Esophagus muscularis mucosa (tissue), 4 donors: ENCODE data around the gene DMRT1. TPM values are rescaled to one million over a fixed set of nuclear protein-coding genes. Genes with fewer than 3 reads are reported as not detected.

Experiments used
- DNase-seq: peaks from one replicate; pipeline ENCODE4 v3.0.0-alpha.2; 2017; ENCODE audit errors: extremely low spot score
- H3K27ac ChIP-seq, 4 donors: fragments of 200-600 bp; sonication (generic); replicated peaks in 1 of 4; 1 replicate in 3 of 4; 2 replicates in 1 of 4; pipeline ENCODE4 v1.5.1; 2016 to 2019; ENCODE audit warnings: mild to moderate bottlenecking in 1 of 4
- H3K27me3 ChIP-seq, 4 donors: fragments of 200-600 bp; sonication (generic); one replicate each; pipeline versions ENCODE4 v1.5.1 to v1.6.0; 2016 to 2019
- H3K36me3 ChIP-seq, 4 donors: fragments of 200-600 bp; sonication (generic); one replicate each; pipeline ENCODE4 v1.5.1; 2016 to 2019
- H3K4me1 ChIP-seq, 4 donors: fragments of 200-600 bp; sonication (generic); one replicate each; pipeline ENCODE4 v1.5.1; 2016 to 2019
- H3K4me3 ChIP-seq, 4 donors: fragments of 200-600 bp; sonication (generic); 1 replicate in 2 of 4; 2 replicates in 2 of 4; pipeline ENCODE4 v1.5.1; 2016 to 2019; ENCODE audit warnings: mild to moderate bottlenecking in 4 of 4, moderate library complexity in 1 of 4
- H3K9me3 ChIP-seq, 4 donors: fragments of 200-600 bp; sonication (generic); 1 replicate in 3 of 4; 2 replicates in 1 of 4; pipeline ENCODE4 v1.5.1; 2016 to 2019
- EP300 ChIP-seq: sonication (generic); formaldehyde crosslinking; IDR thresholded peaks from one replicate; pipeline ENCODE4 v1.6.1; 2017; ENCODE audit warnings: antibody characterized with exemption
- POLR2A ChIP-seq: fragments of 450-650 bp; IDR thresholded peaks from one replicate; pipeline ENCODE4 v1.6.1; 2017; ENCODE audit warnings: antibody characterized with exemption, moderate library complexity, mild to moderate bottlenecking, low read depth
- POLR2AphosphoS5 ChIP-seq, 2 donors: sonication (generic); formaldehyde crosslinking; IDR thresholded peaks; one replicate each; pipeline ENCODE4 v1.6.1; 2017; ENCODE audit warnings: antibody characterized with exemption in 2 of 2
- WGBS: methylation state at CpG from one replicate; pipeline ENCODE4 v1.1.5; 2018; 5-methylcytosine and 5-hydroxymethylcytosine counted together
- intact Hi-C: fragments of 100-400 bp; cut with DNase I; formaldehyde crosslinking; loops from one replicate; pipeline ENCODE4 v1.15.1; 2023
- total RNA-seq, 4 donors: library from RNA; depleted of rRNA; stranded (reverse); fragments of >200 nt; gene quantifications; one replicate each; pipeline versions ENCODE4 v1.1.0 to v1.2.1, GENCODE V29; 2016
- TF ChIP-seq, protein P1 (sequence below), 3 experiments: fragments of 200-600 bp in 2 of 3; fragments of 450-650 bp in 1 of 3; sonication (generic) in 2 of 3; IDR thresholded peaks; one replicate each; pipeline ENCODE4 v1.5.1; 2017 to 2019; ENCODE audit warnings: antibody characterized with exemption in 3 of 3, mild to moderate bottlenecking in 2 of 3, moderate library complexity in 1 of 3

Gene DMRT1
- total RNA-seq, 4 donors from 2014 or later, result not detected

DNA sequence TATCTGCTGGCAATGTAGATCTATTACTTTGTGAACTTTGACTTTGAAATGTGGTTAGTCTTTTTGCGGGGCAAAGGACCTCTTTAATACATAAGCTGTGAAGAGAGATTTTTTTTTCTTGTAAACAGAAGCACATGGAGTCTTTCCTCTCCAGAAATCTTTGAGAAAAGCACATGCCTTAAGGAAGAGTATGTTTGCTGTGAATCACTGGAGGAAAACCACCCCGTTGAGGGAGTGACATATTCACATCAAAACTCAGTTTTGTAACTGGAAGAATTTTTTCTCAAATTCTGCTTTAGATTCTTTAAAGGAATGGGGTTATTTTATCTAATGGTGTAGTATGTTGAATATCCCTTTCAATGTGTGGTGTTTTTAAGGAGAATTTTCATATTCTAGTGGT, 138.5 kb downstream of the DMRT1 start:
- Histone ChIP-seq H3K4me3 (no peak overlapping the region), H3K27me3 (peaks cover 0 to 100% (median 63%) of the 10 kb centered on the region in 4 donors), H3K4me1 (peaks cover 10 to 17% (median 14%) of the 10 kb centered on the region in 4 donors), H3K36me3 (no peaks in the 10 kb centered on the region), H3K27ac (no peak overlapping the region), H3K9me3 (no peaks in the 10 kb centered on the region)
- no peak for TF ChIP-seq POLR2AphosphoS5 (IDR thresholded peaks at IDR 0.05)
- TF ChIP-seq POLR2A, result no peak
- TF ChIP-seq, protein P1, sequence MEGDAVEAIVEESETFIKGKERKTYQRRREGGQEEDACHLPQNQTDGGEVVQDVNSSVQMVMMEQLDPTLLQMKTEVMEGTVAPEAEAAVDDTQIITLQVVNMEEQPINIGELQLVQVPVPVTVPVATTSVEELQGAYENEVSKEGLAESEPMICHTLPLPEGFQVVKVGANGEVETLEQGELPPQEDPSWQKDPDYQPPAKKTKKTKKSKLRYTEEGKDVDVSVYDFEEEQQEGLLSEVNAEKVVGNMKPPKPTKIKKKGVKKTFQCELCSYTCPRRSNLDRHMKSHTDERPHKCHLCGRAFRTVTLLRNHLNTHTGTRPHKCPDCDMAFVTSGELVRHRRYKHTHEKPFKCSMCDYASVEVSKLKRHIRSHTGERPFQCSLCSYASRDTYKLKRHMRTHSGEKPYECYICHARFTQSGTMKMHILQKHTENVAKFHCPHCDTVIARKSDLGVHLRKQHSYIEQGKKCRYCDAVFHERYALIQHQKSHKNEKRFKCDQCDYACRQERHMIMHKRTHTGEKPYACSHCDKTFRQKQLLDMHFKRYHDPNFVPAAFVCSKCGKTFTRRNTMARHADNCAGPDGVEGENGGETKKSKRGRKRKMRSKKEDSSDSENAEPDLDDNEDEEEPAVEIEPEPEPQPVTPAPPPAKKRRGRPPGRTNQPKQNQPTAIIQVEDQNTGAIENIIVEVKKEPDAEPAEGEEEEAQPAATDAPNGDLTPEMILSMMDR (IDR thresholded peaks at IDR 0.05), result no peak
- TF ChIP-seq EP300, result no peak
- WGBS, result 18% methylated on average over 2 of the region's 2 CpGs
- no peak for DNase-seq
- intact Hi-C loops, result no loop called here

DNA sequence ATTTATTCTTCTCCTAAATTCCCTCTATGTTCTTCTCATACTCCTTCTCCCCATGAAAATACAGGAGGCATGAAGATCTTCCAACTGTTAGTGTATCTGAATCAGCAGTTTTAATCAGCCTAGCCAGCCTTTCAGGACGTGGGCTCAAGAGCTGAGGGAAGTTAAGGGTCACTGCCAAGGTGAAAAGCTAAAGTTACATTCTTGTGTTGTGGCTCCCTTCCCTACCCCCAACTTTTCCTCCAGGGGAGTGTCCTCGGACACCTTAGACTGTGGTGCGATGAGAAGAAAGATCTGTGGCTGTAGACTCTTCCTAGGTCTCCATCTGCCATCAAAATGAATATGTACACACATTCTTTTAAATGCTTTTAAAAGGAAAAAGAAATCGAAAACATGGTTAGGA, 139.1 kb downstream of the DMRT1 start:
- peaks cover 0 to 100% (median 57%) of the 10 kb centered on the region in 4 donors for H3K27me3 ChIP-seq
- peak; percentile 45 for DNase-seq
- TF ChIP-seq POLR2AphosphoS5 (IDR thresholded peaks at IDR 0.05) (no peak), POLR2A (no peak), EP300 (no peak)
- TF ChIP-seq, protein P1 (IDR thresholded peaks at IDR 0.05), result no peak

DNA sequence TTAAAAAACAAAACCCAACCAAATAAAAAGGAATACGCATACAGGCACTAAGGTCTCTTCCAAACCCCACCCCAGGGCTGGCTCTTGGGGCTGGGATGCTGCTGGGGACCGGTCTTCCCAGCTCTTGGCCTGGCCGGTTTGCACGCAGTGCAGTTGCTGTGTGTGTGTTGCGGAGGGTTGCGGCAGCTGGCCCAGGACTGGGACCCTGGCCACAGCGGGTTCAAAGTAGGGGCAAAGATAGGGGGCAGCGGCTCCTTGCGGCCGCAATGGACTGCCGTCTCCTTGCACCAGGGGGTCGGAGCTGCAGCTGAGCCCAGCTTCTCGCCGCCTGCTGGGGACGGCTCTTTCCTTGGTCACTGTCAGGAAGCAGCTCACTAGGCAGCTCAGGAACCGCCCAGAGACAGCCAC, 140.0 kb downstream of the DMRT1 start:
- intact Hi-C loops, result no loop called here

More for the DNA sequence above, 139.1 kb downstream of the DMRT1 start:
- no peaks in the 10 kb centered on the region for H3K36me3 ChIP-seq
- no peaks in the 10 kb centered on the region for H3K9me3 ChIP-seq
- 9% methylated on average over 4 of the region's 4 CpGs for WGBS
- H3K4me3 ChIP-seq, result no peak overlapping the region
- H3K4me1 ChIP-seq, result peaks cover 10 to 17% (median 14%) of the 10 kb centered on the region in 4 donors
- intact Hi-C loops, result no loop called here
- H3K27ac ChIP-seq, result no peak overlapping the region

DNA sequence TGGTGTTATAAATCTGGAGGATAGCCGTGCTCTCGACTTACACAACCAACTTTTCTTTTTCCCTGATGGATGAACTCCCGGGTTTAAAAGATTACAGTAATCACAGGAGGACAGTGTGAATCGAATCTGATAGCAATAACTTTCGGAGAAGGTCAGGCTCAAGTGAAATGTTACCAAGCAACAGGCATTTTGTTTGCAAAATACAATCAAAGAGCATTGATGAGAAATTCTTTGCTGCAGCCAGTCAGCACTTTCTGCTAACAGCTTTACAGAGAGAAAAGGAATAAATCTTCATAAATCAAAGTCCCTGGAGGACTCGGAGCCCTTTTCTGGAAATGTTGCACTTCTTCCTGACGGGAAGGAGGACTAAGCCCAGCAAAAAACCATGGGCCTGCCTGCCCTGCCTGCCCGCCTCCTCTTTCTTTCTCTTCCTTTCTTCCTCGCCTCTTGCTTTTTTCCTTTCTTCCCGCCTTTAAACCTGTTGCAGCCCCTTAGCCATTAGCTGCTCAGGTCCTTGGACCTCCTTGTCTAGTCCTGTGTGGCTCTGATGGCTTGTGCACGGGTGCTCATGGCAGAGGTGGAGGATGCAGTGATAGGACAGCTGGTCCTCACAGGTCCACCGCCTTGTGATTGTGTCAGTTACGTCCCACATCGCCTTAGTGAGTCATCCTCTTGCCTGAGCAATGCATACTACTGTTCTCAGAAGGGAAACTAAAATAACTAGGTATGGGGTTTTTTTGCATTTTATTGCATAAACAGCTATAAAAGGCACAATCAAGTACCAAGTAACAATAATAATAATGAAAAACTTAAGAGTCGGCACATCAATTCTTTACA, 141.1 kb downstream of the DMRT1 start:
- intact Hi-C loops, result no loop called here
- H3K4me1 ChIP-seq, result no peaks in the 10 kb centered on the region
- H3K9me3 ChIP-seq, result no peaks in the 10 kb centered on the region
- peaks cover 0 to 99% (median 44%) of the 10 kb centered on the region in 4 donors for H3K27me3 ChIP-seq
- no peak overlapping the region for H3K4me3 ChIP-seq
- DNase-seq, result peak; percentile 87
- H3K27ac ChIP-seq, result no peak overlapping the region
- TF ChIP-seq EP300, result no peak
- 39% methylated on average over 15 of the region's 15 CpGs for WGBS
- no peaks in the 10 kb centered on the region for H3K36me3 ChIP-seq

More for the DNA sequence above, 140.0 kb downstream of the DMRT1 start:
- Histone ChIP-seq H3K36me3 (no peaks in the 10 kb centered on the region), H3K4me1 (peaks cover 5 to 11% (median 8%) of the 10 kb centered on the region in 4 donors), H3K9me3 (no peaks in the 10 kb centered on the region), H3K4me3 (no peak overlapping the region), H3K27me3 (peaks cover 0 to 100% (median 51%) of the 10 kb centered on the region in 4 donors), H3K27ac (no peak overlapping the region)
- TF ChIP-seq POLR2A (no peak), POLR2AphosphoS5 (IDR thresholded peaks at IDR 0.05) (no peak), EP300 (no peak)
- TF ChIP-seq, protein P1 (IDR thresholded peaks at IDR 0.05), result no peak
- 10% methylated on average over 10 of the region's 16 CpGs for WGBS
- peak; percentile 68 for DNase-seq

DNA sequence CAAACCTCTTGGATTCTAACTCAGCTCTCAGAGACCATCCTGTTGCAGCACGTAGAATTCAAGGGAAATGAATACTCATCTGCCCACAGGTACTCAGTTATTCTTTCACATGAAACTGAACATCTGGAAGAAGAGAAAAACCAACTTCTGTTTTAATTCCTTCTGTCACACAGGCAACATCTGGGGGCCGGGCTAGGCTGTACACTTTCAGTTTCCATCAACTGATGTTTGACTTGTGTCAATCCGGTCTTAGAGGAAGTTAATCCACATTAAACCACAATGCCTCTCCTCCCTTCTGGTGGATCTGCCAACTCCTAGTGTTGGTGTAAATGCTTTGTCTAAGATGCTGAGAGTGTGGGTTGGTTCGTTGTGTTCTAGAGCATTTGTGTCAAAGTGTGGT, 152.5 kb downstream of the DMRT1 start:
- TF ChIP-seq POLR2A, result no peak
- TF ChIP-seq, protein P1 (IDR thresholded peaks at IDR 0.05), result no peak
- TF ChIP-seq EP300, result no peak
- TF ChIP-seq POLR2AphosphoS5 (IDR thresholded peaks at IDR 0.05), result no peak
- intact Hi-C loops, result no loop called here
- WGBS, result 60% methylated on average over 4 of the region's 4 CpGs

More for the DNA sequence above, 152.5 kb downstream of the DMRT1 start:
- peaks cover 0 to 2% (median 0%) of the 10 kb centered on the region in 4 donors for H3K4me1 ChIP-seq
- H3K4me3 ChIP-seq, result no peak overlapping the region
- no peak overlapping the region for H3K27ac ChIP-seq
- peaks cover 0 to 38% (median 3%) of the 10 kb centered on the region in 4 donors for H3K27me3 ChIP-seq
- no peak for DNase-seq
- peaks cover 0 to 3% (median 0%) of the 10 kb centered on the region in 4 donors for H3K9me3 ChIP-seq
- no peaks in the 10 kb centered on the region for H3K36me3 ChIP-seq
